Stimulated activated CD8-positive, alpha-beta memory T cell treated with anti-CD3 and anti-CD28 coated beads, Interleukin-15, amount 100 ng/mL, for 48 hours (primary cell): Measurements from ENCODE around the gene RILPL1.
"Not testable (repeated sequence)": the region's sequence is repeated elsewhere in the genome, so short reads cannot be mapped to it uniquely, and the experiment has no call there.

ENCODE experiments used
- DNase-seq, 2 donors: peaks; one replicate each; pipeline ENCODE4 v3.0.0-alpha.2; 2020; ENCODE audit warnings: low read depth in 2 of 2

Gene RILPL1

GRCh38 chr12:123468786-123469185 is 64.7 kb downstream of the RILPL1 start:
- DNase-seq, result no peak

GRCh38 chr12:123465084-123465483 is 68.4 kb downstream of the RILPL1 start:
- DNase-seq, result no peak

DNA sequence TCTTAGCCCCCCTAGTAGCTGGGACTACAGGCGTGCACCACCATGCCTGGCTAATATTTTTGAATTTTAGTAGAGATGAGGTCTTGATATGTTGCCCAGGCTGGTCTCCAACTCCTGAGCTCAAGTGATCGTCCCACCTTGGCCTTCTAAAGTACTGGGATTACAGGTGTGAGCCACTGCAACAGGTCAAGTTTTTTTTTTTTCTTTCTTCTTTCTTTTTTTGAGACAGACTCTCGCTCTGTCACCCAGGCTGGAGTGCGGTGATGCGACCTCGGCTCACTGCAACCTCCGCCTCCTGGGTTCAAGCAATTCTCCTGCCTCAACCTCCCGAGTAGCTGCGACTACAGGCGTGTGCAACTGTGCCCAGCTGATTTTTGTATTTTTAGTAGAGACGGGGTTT is 70.3 kb downstream of the RILPL1 start:
- DNase-seq, result not testable (repeated sequence)

GRCh38 chr12:123457980-123458779 is 75.3 kb downstream of the RILPL1 start, which contains the start of gene SNRNP35:
Gene SNRNP35, plus strand, starts transcription at chr12:123458139. Its CDS starts 7,402 bp downstream, at chr12:123465541.
- peak; percentile 69 to 75 for DNase-seq

- no peak for DNase-seq
Observed at GRCh38 chr12:123453165-123453564, 80.4 kb downstream of the RILPL1 start.

GRCh38 chr12:123452276-123452550 is 81.3 kb downstream of the RILPL1 start:
- DNase-seq, result not testable (repeated sequence)

DNA sequence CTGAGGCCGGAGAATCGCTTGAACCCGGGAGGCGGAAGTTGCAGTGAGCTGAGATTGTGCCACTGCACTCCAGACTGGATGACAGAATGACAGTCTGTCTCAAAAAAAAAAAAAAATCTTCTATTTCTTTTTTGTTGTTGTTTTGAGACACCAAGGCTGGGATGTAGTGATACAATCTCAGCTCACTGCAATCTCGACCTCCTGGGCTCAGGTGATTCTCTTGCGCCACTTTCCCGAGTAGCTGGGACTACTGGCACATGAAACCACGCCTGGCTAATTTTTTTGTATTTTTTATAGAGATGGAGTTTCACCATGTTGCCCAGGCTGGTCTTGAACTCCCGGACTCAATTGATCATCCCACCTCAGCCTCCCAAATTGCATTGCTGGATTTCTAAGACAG is 82.9 kb downstream of the RILPL1 start:
- DNase-seq, result no peak

DNA sequence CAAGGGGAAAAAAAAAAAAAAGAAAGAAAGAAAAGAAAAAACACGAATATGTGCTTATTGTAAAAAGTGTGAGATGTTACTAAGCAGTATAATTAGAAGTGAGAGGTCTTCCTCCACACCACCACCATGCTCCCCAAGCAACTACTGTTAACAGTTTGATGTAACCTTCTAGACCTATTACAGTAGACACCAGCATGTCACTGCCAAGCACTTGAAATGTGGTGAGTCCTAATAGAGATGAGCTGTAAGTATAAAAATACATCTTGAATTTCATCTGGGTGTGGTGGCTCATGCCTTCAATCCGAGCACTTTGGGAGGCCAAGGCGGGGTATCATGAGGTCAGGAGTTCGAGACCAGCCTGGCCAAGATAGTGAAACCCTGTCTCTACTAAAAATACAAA is 83.7 kb downstream of the RILPL1 start:
- no peak for DNase-seq

DNA sequence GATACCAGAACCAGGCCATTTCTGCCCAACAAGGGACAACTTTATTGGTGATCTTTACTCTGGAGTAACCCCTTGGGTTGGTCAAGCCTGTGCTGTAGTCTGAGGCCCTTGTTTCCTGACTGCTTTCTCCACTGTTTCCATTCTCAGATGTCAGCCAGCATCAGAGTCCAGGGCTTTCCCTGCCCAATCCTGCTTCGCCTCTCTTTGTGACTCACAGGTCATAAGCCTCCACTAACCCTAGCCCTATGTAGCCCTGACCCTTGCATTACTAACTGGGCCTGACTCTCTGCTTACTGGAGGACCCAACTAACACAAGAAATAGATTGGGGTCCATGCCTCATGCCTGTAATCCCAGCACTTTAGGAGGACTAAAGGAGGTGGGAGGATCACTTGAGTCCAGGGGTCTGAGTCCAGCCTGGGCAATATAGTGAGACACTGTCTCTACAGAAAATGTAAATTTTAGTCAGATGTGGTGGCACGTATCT is 84.2 kb downstream of the RILPL1 start:
- DNase-seq, result no peak

DNA sequence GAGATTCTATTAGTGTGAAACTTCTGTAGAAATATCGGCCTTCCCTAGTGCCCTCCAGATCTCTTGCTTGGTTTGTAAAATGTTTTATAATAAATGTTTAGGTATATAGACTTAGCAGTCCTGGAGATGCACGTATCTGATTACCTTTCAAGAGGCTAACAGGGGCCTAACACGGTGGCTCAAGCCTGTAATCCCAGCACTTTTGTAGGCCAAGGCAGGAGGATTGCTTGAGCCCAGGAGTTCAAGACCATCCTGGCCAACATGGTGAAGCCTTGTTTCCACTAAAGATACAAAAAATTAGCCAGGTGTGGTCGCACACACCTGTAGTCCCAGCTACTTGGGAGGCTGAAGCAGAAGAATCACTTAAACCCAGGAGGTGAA is 87.2 kb downstream of the RILPL1 start:
- no peak for DNase-seq

GRCh38 chr12:123445388-123446332 is 87.9 kb downstream of the RILPL1 start:
- no peak for DNase-seq

- no peak for DNase-seq
Observed at GRCh38 chr12:123444092-123445026, 89.2 kb downstream of the RILPL1 start.

- no peak for DNase-seq
Observed at GRCh38 chr12:123442774-123443173, 90.7 kb downstream of the RILPL1 start.

DNA sequence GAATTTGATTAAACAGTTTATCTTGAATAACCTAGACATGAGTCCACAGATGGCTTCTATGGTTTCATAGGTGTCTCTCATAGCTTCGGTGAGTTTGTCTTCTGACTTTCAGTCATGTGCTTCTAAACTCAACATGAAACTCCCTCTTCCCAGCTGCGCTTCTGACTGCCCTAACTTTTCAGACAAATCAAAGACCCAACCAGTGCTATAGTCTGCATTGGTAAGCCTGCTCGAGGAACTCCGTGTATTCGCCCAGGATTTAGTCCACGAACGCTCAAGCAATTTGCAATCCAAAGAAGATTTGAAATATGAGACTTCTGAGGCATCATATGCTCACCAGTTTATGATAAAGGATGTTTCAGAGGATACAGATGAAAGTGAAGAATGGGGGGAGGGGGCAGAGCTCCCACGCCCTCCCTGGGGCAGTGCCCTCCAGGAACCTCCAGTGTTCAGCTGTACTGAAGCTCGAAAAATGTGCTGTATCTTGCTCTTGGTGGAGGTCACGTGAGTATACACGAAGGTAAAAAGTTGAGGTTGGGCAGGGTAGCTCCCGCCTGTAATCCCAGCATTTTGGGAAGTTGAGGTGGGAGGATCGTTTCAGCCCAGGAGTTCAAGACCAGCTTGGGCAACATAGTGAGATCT is 91.9 kb downstream of the RILPL1 start:
- no peak for DNase-seq

DNA sequence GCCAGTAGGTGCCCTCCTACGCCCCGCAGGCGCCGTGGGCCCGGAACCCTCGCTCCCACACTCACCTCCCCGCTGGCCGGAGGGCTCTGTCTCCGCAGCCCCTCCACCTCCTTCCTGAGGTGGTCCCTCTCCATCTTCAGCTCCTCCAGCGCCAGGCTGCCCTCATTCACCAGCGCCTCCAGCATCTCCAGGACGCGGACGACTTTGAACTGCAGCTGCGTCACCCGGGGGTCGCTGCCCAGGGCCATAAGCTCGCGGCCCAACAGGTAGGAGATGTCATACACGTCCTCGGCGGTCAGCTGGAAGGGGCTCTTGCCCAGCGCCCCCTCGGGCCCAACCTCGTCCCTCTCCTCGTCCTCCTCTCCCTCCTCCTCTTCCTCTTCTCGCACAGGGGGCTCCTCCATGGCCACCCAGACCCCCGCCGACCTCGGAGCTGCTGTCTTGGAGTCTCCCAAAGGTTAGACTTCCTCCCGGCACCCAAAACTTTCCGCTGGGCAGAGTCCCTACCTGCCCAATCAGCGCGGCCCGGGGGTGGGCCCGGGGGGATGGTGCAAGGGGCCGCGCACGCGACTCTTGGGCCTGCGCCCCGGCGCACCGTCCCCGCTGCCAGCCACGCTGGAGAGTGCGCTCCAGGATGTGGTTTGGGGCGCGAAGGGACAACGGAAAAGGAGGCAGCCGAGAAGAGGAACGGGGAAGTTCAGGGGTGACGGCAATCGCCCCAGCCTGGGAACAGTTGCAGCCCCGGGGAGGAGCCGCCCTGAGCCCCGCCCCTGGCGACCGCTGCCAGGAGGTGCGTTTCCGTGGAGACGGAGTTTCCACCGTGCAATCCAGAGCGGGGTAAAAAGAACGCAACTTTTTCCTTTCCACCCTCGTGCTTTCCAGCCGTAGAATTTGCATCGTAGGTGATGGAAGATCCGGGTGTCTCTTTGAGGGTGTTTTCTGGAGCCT is 97.2 kb downstream of the RILPL1 start, which contains the start of gene RILPL2:
TSS of gene RILPL2 (minus strand) at position 668 of the 948 bp plus-strand sequence. CDS start at position 404, 264 bp downstream.
- peak; percentile 88 to 93 for DNase-seq

- no peak for DNase-seq
Observed at GRCh38 chr12:123435636-123436016, 97.9 kb downstream of the RILPL1 start.

GRCh38 chr12:123433615-123434014 is 99.9 kb downstream of the RILPL1 start:
- DNase-seq, result no peak

DNA sequence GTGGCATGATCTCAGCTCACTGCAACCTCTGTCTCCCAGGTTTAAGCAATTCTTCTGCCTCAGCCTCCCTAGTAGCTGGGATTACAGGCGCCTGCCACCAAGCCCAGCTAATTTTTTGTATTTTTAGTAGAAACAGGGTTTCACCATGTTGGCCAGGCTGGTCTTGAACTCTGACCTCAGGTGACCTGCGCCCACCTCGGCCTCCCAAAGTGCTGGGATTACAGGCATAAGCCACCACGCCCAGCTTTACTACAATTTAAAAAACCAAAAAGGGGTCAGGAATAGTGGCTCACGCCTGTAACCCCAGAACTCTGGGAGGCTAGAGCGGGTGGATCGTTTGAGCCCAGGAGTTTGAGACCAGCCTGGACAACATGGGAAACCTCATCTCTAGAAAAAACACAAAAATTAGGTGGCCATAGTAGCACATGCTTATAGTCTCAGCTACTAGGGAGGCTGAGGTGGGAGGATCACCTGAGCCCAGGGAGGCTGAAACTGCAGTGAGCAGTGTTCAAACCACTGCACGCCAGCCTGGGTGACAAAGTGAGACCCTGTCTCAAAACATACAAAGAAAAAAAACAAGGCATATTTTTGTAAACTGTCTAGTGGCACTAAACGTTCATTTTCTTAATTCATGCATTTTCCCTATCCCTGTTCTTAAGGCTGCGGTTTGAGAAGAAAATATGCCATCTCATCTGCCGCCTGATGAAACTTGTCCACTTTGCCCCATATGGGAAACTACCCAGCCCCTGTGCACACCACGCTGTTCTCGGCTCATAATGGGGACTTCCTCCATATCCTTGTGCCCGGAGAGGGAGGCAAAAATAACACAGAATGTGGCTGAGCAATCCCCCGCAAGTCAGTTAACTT is 101.3 kb downstream of the RILPL1 start:
- not testable (repeated sequence) for DNase-seq

GRCh38 chr12:123429101-123429500 is 104.4 kb downstream of the RILPL1 start:
- not testable (repeated sequence) for DNase-seq
